SK-N-MC (cell line): Measurements from ENCODE around the gene HNF4A.
"Not testable (repeated sequence)": the region's sequence is repeated elsewhere in the genome, so short reads cannot be mapped to it uniquely, and the experiment has no call there.

Source experiments
- DNase-seq: peaks from one replicate; pipeline ENCODE4 v3.0.0-alpha.2; 2011; ENCODE audit warnings: low read depth, low spot score
- H3K27ac ChIP-seq: fragments of 200-600 bp; sonication (generic); 2 replicates; pipeline ENCODE4 v1.5.1; 2016; ENCODE audit warnings: mixed run types
- H3K36me3 ChIP-seq: fragments of 200-600 bp; sonication (generic); 2 replicates; pipeline ENCODE4 v1.6.1; 2017; ENCODE audit warnings: antibody characterized with exemption, low read length, mixed read lengths; ENCODE audit not compliant: insufficient read depth
- H3K4me3 ChIP-seq: fragments of 200-600 bp; sonication (generic); 2 replicates; pipeline ENCODE4 v1.5.1; 2016
- H3K9ac ChIP-seq: fragments of 200-600 bp; sonication (generic); 2 replicates; pipeline ENCODE4 v1.8.0; 2017; ENCODE audit warnings: mixed run types, mixed read lengths; ENCODE audit not compliant: insufficient read length
- H3K9me3 ChIP-seq: fragments of 200-600 bp; sonication (generic); 2 replicates; pipeline ENCODE4 v1.6.1; 2017; ENCODE audit warnings: low read depth, mild to moderate bottlenecking, antibody characterized with exemption, low read length, moderate library complexity, mixed read lengths
- EZH2 ChIP-seq: fragments of 200-600 bp; sonication (generic); IDR thresholded peaks from one replicate; pipeline ENCODE4 v1.6.1; 2017; ENCODE audit warnings: antibody characterized with exemption
- FOXP2 ChIP-seq: optimal IDR thresholded peaks from 2 replicates; pipeline ENCODE3; 2011; ENCODE audit warnings: mild to moderate bottlenecking, moderate library complexity; ENCODE audit not compliant: insufficient read depth; ENCODE audit errors: extremely low read length, control extremely low read depth
- POLR2AphosphoS5 ChIP-seq: IDR thresholded peaks from 2 replicates; pipeline ENCODE4 v1.6.1; 2012; ENCODE audit warnings: mild to moderate bottlenecking, low read depth, low read length, borderline replicate concordance

The HNF4A gene

DNA sequence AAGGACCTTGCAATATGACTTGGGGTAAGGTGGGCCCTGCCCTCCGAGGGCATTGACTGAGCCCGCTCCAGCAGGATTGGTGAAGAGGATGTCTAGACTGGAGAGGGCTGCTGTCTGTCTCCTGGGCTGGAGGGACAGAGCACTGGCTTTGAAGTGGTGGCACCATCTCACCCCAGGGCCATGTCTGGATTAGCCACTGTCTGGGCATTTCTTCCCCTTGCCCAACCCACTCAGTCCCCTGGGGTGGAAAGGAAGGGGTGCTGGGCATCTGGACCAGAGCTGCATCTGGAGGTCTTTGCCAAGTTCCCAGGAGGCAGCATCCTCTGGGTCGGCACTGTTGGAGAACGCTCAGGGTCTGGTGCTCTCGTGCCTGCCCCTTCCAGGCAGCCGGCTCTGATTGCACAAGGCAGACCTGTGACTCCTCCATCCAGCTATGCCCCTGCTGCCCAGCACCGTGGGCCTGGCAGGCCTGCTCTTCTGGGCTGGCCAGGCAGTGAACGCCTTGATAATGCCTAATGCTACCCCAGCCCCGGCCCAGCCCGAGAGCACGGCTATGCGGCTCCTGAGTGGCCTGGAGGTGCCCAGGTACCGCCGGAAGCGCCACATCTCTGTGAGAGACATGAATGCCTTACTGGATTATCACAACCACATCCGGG lies 18.6 kb upstream of the HNF4A start, which contains the start of gene R3HDML:
Gene R3HDML, plus strand, starts transcription at position 319 of the 656 bp plus-strand sequence. Its CDS starts 115 bp downstream, at position 434.
- no peak within 1 kb of the TSS for H3K27ac ChIP-seq
- no peak for DNase-seq
- H3K9me3 ChIP-seq, result no peaks in the 10 kb centered on the region
- no peak within 1 kb of the TSS for H3K4me3 ChIP-seq
- no peaks in the 10 kb centered on the region for H3K36me3 ChIP-seq
- TF ChIP-seq POLR2AphosphoS5 (no peak), EZH2 (no peak), FOXP2 (no peak)
- no peak within 1 kb of the TSS for H3K9ac ChIP-seq

DNA sequence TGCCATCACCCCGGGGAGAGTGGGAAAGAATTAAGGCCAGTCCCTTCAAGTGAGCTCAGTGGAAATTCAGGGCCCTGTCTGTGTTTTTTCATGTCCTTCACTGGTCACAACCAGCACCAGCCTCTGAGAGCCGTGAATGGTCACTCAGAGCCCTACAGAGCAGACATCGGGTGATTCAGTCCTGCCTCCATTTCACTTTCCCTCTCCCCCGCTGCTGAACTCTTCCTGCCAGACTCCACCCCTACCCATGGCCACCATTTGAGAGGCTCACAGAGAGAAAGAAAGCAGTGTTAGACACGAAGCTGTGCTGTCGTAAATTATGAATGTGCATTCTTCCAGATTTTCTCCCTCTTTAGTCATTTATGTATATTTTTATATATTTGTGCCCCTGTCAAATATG lies 13.3 kb upstream of the HNF4A start:
- Histone ChIP-seq H3K36me3 (no peaks in the 10 kb centered on the region), H3K9me3 (no peaks in the 10 kb centered on the region), H3K9ac (no peak overlapping the region), H3K27ac (no peak overlapping the region), H3K4me3 (no peak overlapping the region)
- DNase-seq, result no peak
- TF ChIP-seq POLR2AphosphoS5 (no peak), EZH2 (no peak), FOXP2 (no peak)

DNA sequence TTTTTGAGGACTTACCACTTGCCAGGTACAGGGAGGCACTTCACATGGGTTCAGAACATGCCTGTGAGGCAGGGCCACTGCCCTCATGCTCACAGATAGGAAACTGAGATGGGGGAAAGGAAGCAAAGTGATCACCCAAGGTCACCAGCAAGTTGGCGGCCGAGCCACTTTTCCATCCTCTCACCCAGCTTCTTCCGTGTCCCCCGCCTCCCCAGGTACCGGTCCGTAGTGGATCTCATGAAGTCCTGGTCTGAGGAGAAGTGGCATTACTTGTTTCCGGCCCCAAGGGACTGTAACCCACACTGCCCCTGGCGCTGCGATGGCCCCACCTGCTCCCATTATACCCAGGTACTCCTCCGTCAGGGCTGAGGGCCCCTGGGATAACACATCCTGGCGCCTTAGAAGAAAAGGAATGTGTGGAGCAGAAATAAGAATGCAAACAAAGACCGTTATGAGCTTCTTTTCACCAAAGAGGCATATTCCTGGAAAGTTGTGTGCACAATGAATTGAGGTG lies 12.3 kb upstream of the HNF4A start:
- no peaks in the 10 kb centered on the region for H3K9me3 ChIP-seq
- no peak for DNase-seq
- H3K36me3 ChIP-seq, result no peaks in the 10 kb centered on the region
- TF ChIP-seq EZH2 (no peak), POLR2AphosphoS5 (no peak)
- no peak overlapping the region for H3K4me3 ChIP-seq
- no peak overlapping the region for H3K27ac ChIP-seq
- H3K9ac ChIP-seq, result no peak overlapping the region

DNA sequence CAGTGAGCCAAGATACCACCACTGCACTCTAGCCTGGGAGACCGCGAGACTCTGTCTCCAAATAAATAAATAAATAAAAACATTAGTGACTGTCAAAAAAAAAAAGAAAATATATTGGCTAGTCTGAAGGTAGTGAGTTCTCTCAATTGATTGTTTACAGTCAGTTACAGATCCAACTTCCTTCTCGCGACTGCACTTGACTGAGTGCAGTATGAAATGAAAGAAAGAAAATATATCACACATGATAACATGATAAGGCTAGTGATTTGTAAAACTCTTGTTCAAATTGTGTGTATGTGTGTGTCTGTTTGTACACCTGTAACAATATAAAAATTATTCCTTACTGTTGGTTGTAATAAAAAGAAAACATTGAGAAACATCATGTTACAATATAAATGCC lies 10.8 kb upstream of the HNF4A start:
- no peak overlapping the region for H3K9ac ChIP-seq
- TF ChIP-seq FOXP2 (no peak), EZH2 (no peak), POLR2AphosphoS5 (no peak)
- no peak overlapping the region for H3K4me3 ChIP-seq
- no peaks in the 10 kb centered on the region for H3K36me3 ChIP-seq
- H3K9me3 ChIP-seq, result no peaks in the 10 kb centered on the region
- no peak for DNase-seq
- no peak overlapping the region for H3K27ac ChIP-seq

DNA sequence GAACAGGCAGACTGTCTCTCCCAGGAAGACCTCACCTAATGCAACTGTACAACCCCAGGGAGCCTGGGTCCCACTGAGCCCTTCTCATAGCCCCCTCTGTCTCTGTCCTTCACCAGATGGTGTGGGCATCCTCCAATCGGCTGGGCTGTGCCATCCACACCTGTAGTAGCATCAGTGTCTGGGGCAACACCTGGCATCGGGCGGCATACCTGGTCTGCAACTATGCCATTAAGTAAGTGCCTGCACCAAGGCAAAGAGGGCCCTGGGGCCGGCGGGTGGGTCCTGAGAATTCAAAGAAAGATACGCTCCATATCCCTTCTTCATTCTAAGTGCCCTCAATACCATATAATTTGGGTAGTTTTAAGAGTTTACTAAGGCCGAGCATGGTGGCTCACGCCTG lies 10.4 kb upstream of the HNF4A start:
- H3K36me3 ChIP-seq, result no peaks in the 10 kb centered on the region
- H3K27ac ChIP-seq, result no peak overlapping the region
- no peak for TF ChIP-seq EZH2
- no peak for TF ChIP-seq FOXP2
- TF ChIP-seq POLR2AphosphoS5, result no peak
- H3K9ac ChIP-seq, result no peak overlapping the region
- H3K4me3 ChIP-seq, result no peak overlapping the region
- DNase-seq, result no peak
- H3K9me3 ChIP-seq, result no peaks in the 10 kb centered on the region

DNA sequence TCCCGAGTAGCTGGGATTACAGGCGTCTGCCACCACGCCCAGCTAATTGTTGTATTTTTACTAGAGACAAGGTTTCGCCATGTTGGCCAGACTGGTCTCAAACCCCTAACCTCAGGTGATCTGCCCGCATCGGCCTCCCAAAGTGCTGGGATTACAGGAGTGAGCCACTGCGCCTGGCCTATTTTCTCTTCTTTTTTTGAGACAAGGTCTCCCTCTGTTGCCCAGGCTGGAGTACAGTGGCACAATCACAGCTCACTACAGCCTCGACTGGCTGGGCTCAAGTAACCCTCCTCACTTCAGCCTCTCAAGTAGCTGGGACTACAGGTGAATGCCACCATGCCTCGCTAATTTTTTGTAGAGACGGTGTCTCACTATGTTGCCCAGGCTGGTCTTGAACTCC lies 9.6 kb upstream of the HNF4A start:
- not testable (repeated sequence) for DNase-seq, H3K36me3 ChIP-seq

DNA sequence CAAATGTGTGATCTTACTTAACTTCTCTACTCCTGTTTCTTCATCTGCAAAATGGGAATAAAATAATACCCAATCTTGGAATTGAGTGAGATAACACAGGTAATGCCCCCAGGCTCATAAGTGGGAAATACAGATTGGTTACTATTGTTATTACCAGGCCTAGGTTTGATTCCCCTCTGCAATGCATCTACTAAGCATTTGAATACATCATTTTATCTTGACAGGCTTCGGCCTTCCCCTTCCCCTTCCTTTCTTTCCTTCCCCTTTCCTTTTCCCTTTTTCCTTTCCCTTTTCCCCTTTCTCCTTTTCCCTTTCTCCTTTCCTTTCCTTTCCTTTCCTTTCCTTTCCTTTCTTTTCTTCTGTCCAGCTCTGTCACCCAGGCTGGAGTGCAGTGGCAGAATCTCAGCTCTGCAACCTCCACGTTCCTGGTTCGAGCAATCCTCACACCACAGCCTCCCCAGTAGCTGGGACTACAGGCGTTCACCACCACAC lies 7.3 kb upstream of the HNF4A start:
- Histone ChIP-seq H3K9ac (no peak overlapping the region), H3K36me3 (no peaks in the 10 kb centered on the region), H3K27ac (no peak overlapping the region), H3K4me3 (no peak overlapping the region), H3K9me3 (no peaks in the 10 kb centered on the region)
- no peak for TF ChIP-seq FOXP2
- TF ChIP-seq POLR2AphosphoS5, result no peak
- TF ChIP-seq EZH2, result no peak
- DNase-seq, result no peak

More for the DNA sequence above, 9.6 kb upstream of the HNF4A start:
- H3K4me3 ChIP-seq, H3K9ac ChIP-seq, H3K9me3 ChIP-seq, H3K27ac ChIP-seq: not testable (repeated sequence)

DNA sequence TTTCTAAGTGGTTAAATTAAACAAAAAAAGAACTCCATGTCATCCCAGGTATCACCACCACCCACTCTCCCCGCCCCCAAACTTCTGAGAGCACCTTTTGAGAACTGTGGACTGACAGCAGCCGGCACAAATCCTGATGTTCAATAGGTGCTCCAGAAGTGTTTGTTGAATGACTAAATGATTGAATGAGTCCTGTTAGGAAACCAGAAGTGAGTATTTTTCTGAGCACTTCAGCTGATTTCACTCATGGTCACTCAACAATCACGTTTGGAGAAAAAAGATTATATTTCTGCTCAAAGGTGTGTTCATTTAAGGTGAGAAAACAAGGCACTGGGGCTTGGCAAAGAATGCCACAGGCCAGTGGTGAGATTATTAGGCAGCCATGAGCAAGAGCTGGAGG lies 6.2 kb upstream of the HNF4A start:
- H3K9ac ChIP-seq, result no peak overlapping the region
- no peaks in the 10 kb centered on the region for H3K36me3 ChIP-seq
- no peak overlapping the region for H3K27ac ChIP-seq
- H3K4me3 ChIP-seq, result no peak overlapping the region
- TF ChIP-seq EZH2, result no peak
- TF ChIP-seq FOXP2, result no peak
- no peak for TF ChIP-seq POLR2AphosphoS5
- H3K9me3 ChIP-seq, result no peaks in the 10 kb centered on the region
- no peak for DNase-seq

DNA sequence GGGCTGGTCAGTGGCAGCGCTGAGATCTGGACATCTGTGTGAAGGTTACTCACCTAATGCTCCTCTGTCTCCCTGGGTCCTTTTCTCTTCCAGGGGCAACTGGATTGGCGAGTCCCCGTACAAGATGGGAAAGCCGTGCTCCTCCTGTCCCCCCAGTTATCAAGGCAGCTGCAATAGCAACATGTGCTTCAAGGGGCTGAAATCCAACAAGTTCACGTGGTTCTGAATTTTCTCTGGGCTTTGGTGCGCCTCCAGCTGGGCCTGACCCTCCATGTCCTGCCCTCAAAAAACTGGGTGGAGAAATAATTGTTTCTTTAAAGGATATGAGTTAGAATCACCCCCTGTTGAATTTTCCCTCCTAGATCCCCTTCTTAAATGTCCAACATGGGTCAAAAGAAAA lies 4.9 kb upstream of the HNF4A start:
- DNase-seq, result no peak
- TF ChIP-seq POLR2AphosphoS5 (no peak), FOXP2 (no peak), EZH2 (no peak)
- Histone ChIP-seq H3K9ac (no peak overlapping the region), H3K27ac (no peak overlapping the region), H3K4me3 (no peak overlapping the region), H3K36me3 (no peaks in the 10 kb centered on the region), H3K9me3 (no peaks in the 10 kb centered on the region)
